GM20431 (cell line): Measurements from ENCODE around the gene C8A.

Experiments used
- in situ Hi-C: fragments of 300-500 bp; cut with MseI, MboI; formaldehyde crosslinking; loops from one replicate; pipeline ENCODE4 v1.15.0; 2020; ENCODE audit warnings: low sequenced_read_pairs; ENCODE audit not compliant: unreplicated experiment

The C8A gene

GRCh38 chr1:56874689-56875088 is 20.1 kb downstream of the C8A start:
- in situ Hi-C loops, result no loop called here

GRCh38 chr1:56877973-56878372 is 23.4 kb downstream of the C8A start:
- in situ Hi-C loops, result no loop called here

GRCh38 chr1:56880774-56881173 is 26.2 kb downstream of the C8A start:
- in situ Hi-C loops, result no loop called here

- in situ Hi-C loops, result no loop called here
Measured at GRCh38 chr1:56881417-56881816, 26.8 kb downstream of the C8A start.

GRCh38 chr1:56890229-56890628 is 35.6 kb downstream of the C8A start:
- in situ Hi-C loops, result no loop called here

GRCh38 chr1:56894014-56894413 is 39.4 kb downstream of the C8A start:
- in situ Hi-C loops, result no loop called here

- in situ Hi-C loops, result no loop called here
Measured at GRCh38 chr1:56897150-56898004, 42.8 kb downstream of the C8A start.

GRCh38 chr1:56898005-56898373 is 43.4 kb downstream of the C8A start:
- in situ Hi-C loops, result no loop called here

GRCh38 chr1:56898879-56899278 is 44.3 kb downstream of the C8A start:
- in situ Hi-C loops, result no loop called here

GRCh38 chr1:56901716-56902115 is 47.1 kb downstream of the C8A start:
- in situ Hi-C loops, result no loop called here

- in situ Hi-C loops, result no loop called here
Measured at GRCh38 chr1:56903778-56904177, 49.2 kb downstream of the C8A start.

GRCh38 chr1:56904663-56905397 is 50.2 kb downstream of the C8A start:
- in situ Hi-C loops, result no loop called here

- in situ Hi-C loops, result no loop called here
Measured at GRCh38 chr1:56905667-56906066, 51.1 kb downstream of the C8A start.

- in situ Hi-C loops, result no loop called here
Measured at GRCh38 chr1:56908619-56909221, 54.1 kb downstream of the C8A start.

GRCh38 chr1:56910441-56910985 is 55.9 kb downstream of the C8A start:
- in situ Hi-C loops, result no loop called here

- in situ Hi-C loops, result no loop called here
Measured at GRCh38 chr1:56911098-56911938, 56.7 kb downstream of the C8A start.

- in situ Hi-C loops, result no loop called here
Measured at GRCh38 chr1:56912325-56912724, 57.7 kb downstream of the C8A start.

GRCh38 chr1:56915960-56916359 is 61.4 kb downstream of the C8A start:
- in situ Hi-C loops, result no loop called here

GRCh38 chr1:56916630-56917029 is 62.0 kb downstream of the C8A start:
- in situ Hi-C loops, result no loop called here

GRCh38 chr1:56917356-56917755 is 62.8 kb downstream of the C8A start:
- in situ Hi-C loops, result no loop called here
